HEK293T (cell line): ENCODE measurements around the gene NTPCR.

Experiments
- CTCF ChIA-PET: fragments of 350-600 bp; formaldehyde crosslinking; extraction: SDS; loops from one replicate; lab custom pipeline; 2021; ENCODE audit warnings: antibody characterized with exemption, inconsistent platforms; lab: Yijun Ruan, JAX
- POLR2A ChIA-PET: fragments of 350-600 bp; formaldehyde crosslinking; extraction: SDS; loops from one replicate; lab custom pipeline; 2020; ENCODE audit warnings: antibody characterized with exemption, inconsistent platforms; lab: Yijun Ruan, JAX
- DNase-seq: peaks from one replicate; pipeline ENCODE4 v3.0.0; 2012; ENCODE audit warnings: mixed read lengths; ENCODE audit errors: extremely low spot score
- ARNT ChIP-seq: fragments of 450-650 bp; IDR thresholded peaks from 2 replicates; pipeline ENCODE4 v1.6.1; 2017; ENCODE audit warnings: mild to moderate bottlenecking
- BHLHE40 ChIP-seq: fragments of 450-650 bp; IDR thresholded peaks from 2 replicates; pipeline ENCODE4 v1.6.1; 2016; ENCODE audit warnings: mild to moderate bottlenecking, moderate library complexity, borderline replicate concordance
- CTBP1 ChIP-seq: fragments of 450-650 bp; IDR thresholded peaks from 2 replicates; pipeline ENCODE4 v1.6.1; 2016; ENCODE audit warnings: borderline replicate concordance
- ELF4 ChIP-seq: fragments of 450-650 bp; IDR thresholded peaks from 2 replicates; pipeline ENCODE4 v1.6.1; 2017; ENCODE audit warnings: antibody characterized with exemption
- FOXA1 ChIP-seq: fragments of 450-650 bp; IDR thresholded peaks from 2 replicates; pipeline ENCODE4 v1.6.1; 2016; ENCODE audit warnings: mild to moderate bottlenecking
- FOXK2 ChIP-seq: fragments of 450-650 bp; IDR thresholded peaks from 2 replicates; pipeline ENCODE4 v1.6.1; 2016; ENCODE audit warnings: mild to moderate bottlenecking
- FOXM1 ChIP-seq: fragments of 450-650 bp; IDR thresholded peaks from 2 replicates; pipeline ENCODE4 v1.6.1; 2017; ENCODE audit warnings: mild to moderate bottlenecking, borderline replicate concordance
- HDGF ChIP-seq: fragments of 450-650 bp; IDR thresholded peaks from 2 replicates; pipeline ENCODE4 v1.6.1; 2017; ENCODE audit warnings: antibody characterized with exemption, borderline replicate concordance
- L3MBTL2 ChIP-seq: fragments of 450-650 bp; conservative IDR thresholded peaks from 2 replicates; pipeline ENCODE4 v1.6.1; 2016; ENCODE audit warnings: mild to moderate bottlenecking
- LEF1 ChIP-seq: fragments of 450-650 bp; IDR thresholded peaks from 2 replicates; pipeline ENCODE4 v1.6.1; 2017; ENCODE audit warnings: mild to moderate bottlenecking, borderline replicate concordance
- NFRKB ChIP-seq: fragments of 450-650 bp; IDR thresholded peaks from 2 replicates; pipeline ENCODE4 v1.6.1; 2016; ENCODE audit warnings: mild to moderate bottlenecking, moderate library complexity
- SP1 ChIP-seq: fragments of 450-650 bp; IDR thresholded peaks from 2 replicates; pipeline ENCODE4 v1.6.1; 2017
- SUZ12 ChIP-seq: fragments of 450-650 bp; IDR thresholded peaks from 2 replicates; pipeline ENCODE4 v1.6.1; 2016; ENCODE audit warnings: mild to moderate bottlenecking
- TARDBP ChIP-seq: fragments of 450-650 bp; IDR thresholded peaks from 2 replicates; pipeline ENCODE4 v1.6.1; 2016
- ZNF384 ChIP-seq: fragments of 450-650 bp; IDR thresholded peaks from 2 replicates; pipeline ENCODE4 v1.6.1; 2016
- TF ChIP-seq, protein P1 (sequence below): fragments of 450-650 bp; IDR thresholded peaks from 2 replicates; pipeline ENCODE4 v1.6.1; 2016

NTPCR gene

DNA sequence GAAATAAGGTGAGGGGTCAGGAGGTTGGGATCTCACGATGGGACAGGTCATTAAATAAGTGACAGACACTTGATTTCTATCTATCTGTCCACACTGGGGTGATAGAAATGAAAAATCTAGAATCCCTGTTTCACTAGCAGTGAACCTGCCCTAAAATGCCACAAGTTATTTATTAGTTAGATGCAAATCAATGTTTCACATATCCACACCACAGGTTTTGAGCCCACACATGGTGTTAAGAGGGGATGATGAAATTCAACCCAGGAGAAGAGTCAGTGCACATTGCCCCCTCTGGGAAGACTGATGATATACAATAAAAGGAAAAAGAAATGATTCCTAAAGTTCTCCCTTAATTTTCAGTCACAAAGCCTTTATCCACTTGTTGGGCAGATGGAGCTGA, 10.1 kb upstream of the NTPCR start:
- DNase-seq = no peak
- ChIA-PET POLR2A (interaction anchor here (0.8 kb wide), 1 partner anchor 10 kb away, joined by 5 read pairs; the partner anchor contains the start of gene NTPCR), CTCF (interaction anchor here (0.6 kb wide), 1 partner anchor 12 kb away, joined by 4 read pairs; no protein-coding TSS in a partner anchor)
- TF ChIP-seq SP1 (no peak), ZNF384 (no peak), FOXA1 (no peak), FOXM1 (no peak), HDGF (no peak), CTBP1 (no peak), NFRKB (no peak), TARDBP (no peak), ELF4 (no peak), BHLHE40 (no peak), L3MBTL2 (no peak), SUZ12 (no peak), FOXK2 (no peak), ARNT (no peak)
- TF ChIP-seq, protein P1, sequence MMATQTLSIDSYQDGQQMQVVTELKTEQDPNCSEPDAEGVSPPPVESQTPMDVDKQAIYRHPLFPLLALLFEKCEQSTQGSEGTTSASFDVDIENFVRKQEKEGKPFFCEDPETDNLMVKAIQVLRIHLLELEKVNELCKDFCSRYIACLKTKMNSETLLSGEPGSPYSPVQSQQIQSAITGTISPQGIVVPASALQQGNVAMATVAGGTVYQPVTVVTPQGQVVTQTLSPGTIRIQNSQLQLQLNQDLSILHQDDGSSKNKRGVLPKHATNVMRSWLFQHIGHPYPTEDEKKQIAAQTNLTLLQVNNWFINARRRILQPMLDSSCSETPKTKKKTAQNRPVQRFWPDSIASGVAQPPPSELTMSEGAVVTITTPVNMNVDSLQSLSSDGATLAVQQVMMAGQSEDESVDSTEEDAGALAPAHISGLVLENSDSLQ = no peak

DNA sequence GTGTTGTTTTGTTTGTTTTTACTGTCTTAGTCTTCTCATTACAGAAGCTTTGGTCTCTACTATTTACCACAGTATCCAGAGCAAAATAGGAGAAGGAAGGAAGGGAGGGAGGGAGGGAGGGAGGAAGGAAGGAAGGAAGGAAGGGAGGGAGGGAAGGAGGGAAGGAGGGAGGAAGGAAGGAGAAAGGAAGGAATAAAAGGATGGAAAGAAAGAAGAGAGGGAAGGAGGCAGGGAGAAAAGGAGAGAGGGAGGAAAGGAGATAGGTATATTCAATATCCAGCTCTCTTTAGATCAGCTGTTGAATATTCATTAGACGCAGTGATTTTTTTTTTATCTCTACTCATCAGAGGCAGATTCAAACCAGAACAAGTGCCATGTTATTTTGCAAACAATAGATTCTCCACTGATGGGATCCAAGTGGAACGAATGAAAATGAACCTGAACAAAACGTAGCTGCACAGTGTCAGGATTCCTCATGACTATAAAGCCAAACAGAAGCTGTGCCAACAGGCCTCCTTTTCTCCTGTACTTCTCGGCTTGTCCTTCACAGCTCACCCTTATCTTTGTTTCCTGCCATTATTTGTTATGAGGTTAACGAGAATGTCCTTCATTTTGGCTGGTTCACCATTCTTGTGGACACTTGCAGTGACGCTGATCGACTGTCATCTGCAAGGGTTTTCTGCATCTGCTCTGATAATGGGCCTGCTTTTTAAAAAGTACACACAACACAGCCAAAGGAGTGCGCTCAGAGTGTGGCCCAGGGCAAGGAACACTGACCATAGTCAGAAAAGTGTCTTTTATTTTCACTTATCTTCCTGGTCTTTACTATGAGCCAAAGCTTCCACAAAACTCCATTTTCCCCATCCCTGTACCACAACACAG, 7.8 kb upstream of the NTPCR start:
- ChIA-PET POLR2A (no interaction called here), CTCF (no interaction called here)
- TF ChIP-seq FOXM1 (no peak), SUZ12 (no peak), ARNT (no peak), LEF1 (no peak), HDGF (no peak), CTBP1 (no peak), TARDBP (no peak), SP1 (no peak), ZNF384 (no peak), L3MBTL2 (no peak), FOXK2 (no peak)
- no peak for DNase-seq

DNA sequence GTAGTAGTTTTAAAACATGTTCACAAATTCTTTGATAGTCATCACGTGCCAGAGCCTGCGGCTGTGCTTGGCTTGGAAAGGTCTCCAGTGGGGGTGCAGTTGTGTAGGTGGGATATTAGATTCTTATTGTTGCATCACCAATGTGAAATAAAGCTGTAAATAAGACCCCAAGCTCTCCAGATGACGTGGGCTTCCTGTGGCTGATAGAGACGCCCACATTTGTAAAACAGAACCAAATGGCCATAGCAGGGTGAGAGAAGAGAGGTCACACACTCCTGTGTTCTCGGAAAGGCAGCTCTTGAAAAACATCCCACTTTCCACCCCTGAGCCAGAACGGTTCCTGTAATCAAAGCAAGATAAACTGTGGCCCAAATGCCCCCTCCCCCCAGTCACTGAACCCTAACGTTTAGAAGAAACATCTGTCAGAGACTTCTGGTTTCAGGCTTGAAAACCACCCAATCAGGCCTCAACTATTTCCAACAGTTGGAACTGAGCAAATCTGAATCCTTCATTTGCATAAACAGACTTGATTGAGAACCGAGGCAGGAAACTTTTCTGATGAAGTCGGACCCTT, 6.6 kb upstream of the NTPCR start:
- DNase-seq = no peak
- TF ChIP-seq NFRKB (no peak), ARNT (no peak), TARDBP (no peak), SP1 (no peak), CTBP1 (no peak), LEF1 (no peak), FOXM1 (no peak), FOXA1 (no peak), L3MBTL2 (no peak), FOXK2 (no peak), ELF4 (no peak), ZNF384 (no peak)
- TF ChIP-seq, protein P1 = no peak
- CTCF ChIA-PET = no interaction called here

DNA sequence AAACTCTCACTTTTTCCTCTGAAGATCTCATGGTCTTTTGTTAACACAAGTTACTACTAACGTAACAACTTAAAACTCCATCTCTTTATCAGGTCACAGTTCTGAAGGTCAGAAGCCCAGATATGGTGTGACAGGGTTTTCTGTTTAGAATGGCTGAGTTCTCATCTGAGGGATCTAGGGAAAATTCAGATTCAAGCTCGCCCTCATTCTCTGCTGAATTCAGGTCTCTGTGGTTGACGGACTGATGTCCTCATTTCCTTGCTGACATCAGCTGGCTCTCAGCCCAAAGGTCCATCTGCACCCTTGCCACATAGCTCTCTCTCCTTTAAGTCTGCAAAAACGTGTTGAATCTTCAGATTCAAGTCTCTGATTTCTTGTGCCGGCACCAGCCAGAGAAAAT, 6.1 kb upstream of the NTPCR start:
- POLR2A ChIA-PET = no interaction called here
- no peak for DNase-seq
- TF ChIP-seq ELF4 (no peak), FOXA1 (no peak), SUZ12 (no peak), CTBP1 (no peak), ZNF384 (no peak), LEF1 (no peak)
- CTCF ChIA-PET = no interaction called here

More for the DNA sequence above, 6.6 kb upstream of the NTPCR start:
- POLR2A ChIA-PET = no interaction called here

DNA sequence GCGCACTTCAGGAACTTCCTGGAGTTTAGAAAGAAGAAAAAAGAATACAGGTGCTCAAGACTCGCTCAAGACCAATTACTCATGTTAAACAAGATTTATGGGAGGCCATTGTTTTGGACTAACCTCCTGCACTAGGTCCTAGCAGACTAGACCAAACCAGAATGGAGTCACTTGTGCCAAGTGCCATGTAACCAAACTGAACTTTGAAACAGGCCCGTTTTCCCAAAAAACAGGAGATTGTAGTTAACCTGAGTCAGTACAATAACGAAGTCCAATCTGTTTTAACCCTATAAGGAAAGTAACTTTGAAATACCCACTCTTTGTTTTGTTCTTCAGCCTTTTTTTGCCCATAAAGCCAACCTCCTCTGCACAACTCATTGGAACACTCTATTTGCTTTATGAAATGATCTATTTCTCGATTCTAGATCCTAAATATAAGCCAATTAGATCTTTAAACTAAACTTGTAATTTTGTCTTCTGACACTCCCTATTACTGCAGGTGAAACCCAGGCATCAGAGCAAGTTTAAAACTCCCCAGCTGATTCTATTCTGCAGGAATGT, 695 bp upstream of the NTPCR start:
- POLR2A ChIA-PET = interaction anchor here (0.8 to 1.3 kb wide), 10 partner anchors 9 to 319 kb away, joined by 3 to 7 read pairs (median 4); no protein-coding TSS in a partner anchor
- DNase-seq = no peak
- CTCF ChIA-PET = no interaction called here
- TF ChIP-seq TARDBP (no peak), ZNF384 (no peak), FOXK2 (no peak), NFRKB (no peak), ARNT (no peak)
- TF ChIP-seq, protein P1 = no peak

DNA sequence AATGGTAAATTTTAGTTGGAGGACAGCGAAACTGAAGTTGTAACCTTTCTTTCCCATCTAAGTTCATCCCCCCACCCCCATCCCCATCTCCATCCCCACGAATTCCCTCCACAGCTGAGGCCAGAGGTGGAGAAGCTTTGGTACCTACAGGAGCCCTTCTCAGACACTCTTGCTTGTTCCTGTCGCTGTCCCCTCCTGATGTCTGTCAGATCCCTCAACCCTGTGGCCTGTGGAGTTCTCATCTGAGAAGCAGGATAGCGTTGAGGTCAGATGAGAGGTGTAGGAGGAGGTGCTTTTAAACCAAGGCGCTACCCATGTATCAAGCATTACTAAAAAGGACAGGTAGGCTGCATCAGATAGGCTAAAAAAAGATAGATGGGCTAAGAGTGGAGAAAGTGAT, 769 bp downstream of the NTPCR start:
- TF ChIP-seq FOXA1 = no peak
- TF ChIP-seq NFRKB = no peak
- TF ChIP-seq SUZ12 = no peak
- no peak for TF ChIP-seq TARDBP
- no peak for TF ChIP-seq ELF4
- TF ChIP-seq HDGF = no peak
- TF ChIP-seq LEF1 = no peak
- TF ChIP-seq, protein P1 = no peak
- no peak for TF ChIP-seq ARNT
- no peak for TF ChIP-seq CTBP1
- no peak for TF ChIP-seq L3MBTL2
- no peak for TF ChIP-seq FOXM1
- no peak for TF ChIP-seq ZNF384
- TF ChIP-seq FOXK2 = no peak
- TF ChIP-seq SP1 = no peak
- POLR2A ChIA-PET = no interaction called here
- CTCF ChIA-PET = interaction anchor here (0.6 kb wide), 1 partner anchor 1534 kb away, joined by 3 read pairs; no protein-coding TSS in a partner anchor
- DNase-seq = peak; percentile 50
